Measurements from ENCODE around the gene AUTS2.

Gene AUTS2

GRCh38 chr7:70214071-70214470, 615.8 kb downstream of the AUTS2 start:
- no peak for DNase-seq (ENCODE audit: low read depth in 1 of 2, low spot score in 1 of 2)
- H3K4me3 ChIP-seq (replicated peaks; ENCODE audit: insufficient read depth, low read length), result no peak overlapping the region
- H3K27me3 ChIP-seq (ENCODE audit: insufficient read depth, poor library complexity, severe bottlenecking), result no peaks in the 10 kb centered on the region
- TF ChIP-seq POLR2AphosphoS5 (IDR thresholded peaks at IDR 0.05; ENCODE audit: low read depth) (no peak), SPI1 (IDR thresholded peaks at IDR 0.05; ENCODE audit: borderline replicate concordance, low read depth) (no peak), CTCF (IDR thresholded peaks at IDR 0.05; ENCODE audit: insufficient read depth, low read length) (no peak), REST (IDR thresholded peaks at IDR 0.05; ENCODE audit: insufficient replicate concordance, low read depth) (no peak), GABPA (IDR thresholded peaks at IDR 0.05; ENCODE audit: low read depth) (no peak)
- no peak overlapping the region for H3K27ac ChIP-seq (replicated peaks)

- DNase-seq (ENCODE audit: low read depth in 1 of 2, low spot score in 1 of 2), result no peak
- Histone ChIP-seq H3K27me3 (ENCODE audit: insufficient read depth, poor library complexity, severe bottlenecking) (no peaks in the 10 kb centered on the region), H3K27ac (replicated peaks) (no peak overlapping the region), H3K4me3 (replicated peaks; ENCODE audit: insufficient read depth, low read length) (no peak overlapping the region)
- TF ChIP-seq SPI1 (IDR thresholded peaks at IDR 0.05; ENCODE audit: borderline replicate concordance, low read depth) (no peak), GABPA (IDR thresholded peaks at IDR 0.05; ENCODE audit: low read depth) (no peak)
These were observed 617.2 kb downstream of the AUTS2 start for GRCh38 chr7:70215491-70215890.

GRCh38 chr7:70217571-70217970, 619.3 kb downstream of the AUTS2 start:
- Histone ChIP-seq H3K4me3 (replicated peaks; ENCODE audit: insufficient read depth, low read length) (no peak overlapping the region), H3K27ac (replicated peaks) (no peak overlapping the region), H3K27me3 (ENCODE audit: insufficient read depth, poor library complexity, severe bottlenecking) (no peaks in the 10 kb centered on the region)
- no peak for DNase-seq (ENCODE audit: low read depth in 1 of 2, low spot score in 1 of 2)
- TF ChIP-seq SPI1 (IDR thresholded peaks at IDR 0.05; ENCODE audit: borderline replicate concordance, low read depth) (no peak), POLR2AphosphoS5 (IDR thresholded peaks at IDR 0.05; ENCODE audit: low read depth) (no peak), CTCF (IDR thresholded peaks at IDR 0.05; ENCODE audit: insufficient read depth, low read length) (no peak), GABPA (IDR thresholded peaks at IDR 0.05; ENCODE audit: low read depth) (no peak), REST (IDR thresholded peaks at IDR 0.05; ENCODE audit: insufficient replicate concordance, low read depth) (no peak)

- DNase-seq (ENCODE audit: low read depth in 1 of 2, low spot score in 1 of 2), result no peak
- Histone ChIP-seq H3K27ac (replicated peaks) (no peak overlapping the region), H3K4me3 (replicated peaks; ENCODE audit: insufficient read depth, low read length) (no peak overlapping the region), H3K27me3 (ENCODE audit: insufficient read depth, poor library complexity, severe bottlenecking) (no peaks in the 10 kb centered on the region)
- TF ChIP-seq GABPA (IDR thresholded peaks at IDR 0.05; ENCODE audit: low read depth), result no peak
- TF ChIP-seq REST (IDR thresholded peaks at IDR 0.05; ENCODE audit: insufficient replicate concordance, low read depth), result no peak
These were observed 619.7 kb downstream of the AUTS2 start for GRCh38 chr7:70218006-70218405.

Measured in HL-60 (cell line).